GM23248 (cell line): ENCODE data around the gene ZNF598. TPM values are rescaled to one million over a fixed set of nuclear protein-coding genes. Genes with fewer than 3 reads are reported as not detected.
A peak's percentile ranks its signal among the peaks of the same experiment; 100 is the strongest.

ENCODE experiments used
- DNase-seq: peaks from one replicate; pipeline ENCODE4 v3.0.0-alpha.2; 2015
- H2AFZ ChIP-seq: fragments of 200-600 bp; sonication (generic); 2 replicates; pipeline ENCODE4 v1.6.1; 2016; ENCODE audit warnings: antibody characterized with exemption
- H3F3A ChIP-seq: fragments of 200-600 bp; sonication (generic); 2 replicates; pipeline ENCODE4 v1.6.1; 2016; ENCODE audit warnings: mild to moderate bottlenecking, antibody characterized with exemption, mixed run types; ENCODE audit not compliant: insufficient read depth
- H3K27ac ChIP-seq: fragments of 200-600 bp; sonication (generic); 2 replicates; pipeline ENCODE4 v1.5.1; 2016; ENCODE audit warnings: mild to moderate bottlenecking
- H3K27me3 ChIP-seq: fragments of 200-600 bp; sonication (generic); replicated peaks from 2 replicates; pipeline ENCODE4 v1.6.1; 2016; ENCODE audit warnings: mild to moderate bottlenecking; ENCODE audit not compliant: insufficient read depth
- H3K36me3 ChIP-seq: fragments of 200-600 bp; sonication (generic); 2 replicates; pipeline ENCODE4 v1.6.1; 2016; ENCODE audit warnings: low read depth, mild to moderate bottlenecking
- H3K4me1 ChIP-seq: fragments of 200-600 bp; sonication (generic); 2 replicates; pipeline ENCODE4 v1.6.1; 2016; ENCODE audit warnings: mild to moderate bottlenecking; ENCODE audit not compliant: insufficient read depth
- H3K4me2 ChIP-seq: fragments of 200-600 bp; sonication (generic); one replicate; pipeline ENCODE4 v1.6.1; 2016; ENCODE audit warnings: mild to moderate bottlenecking; ENCODE audit not compliant: unreplicated experiment
- H3K4me3 ChIP-seq: fragments of 200-600 bp; sonication (generic); 2 replicates; pipeline ENCODE4 v1.5.1; 2016; ENCODE audit warnings: mild to moderate bottlenecking
- H3K79me2 ChIP-seq: fragments of 200-600 bp; sonication (generic); 2 replicates; pipeline ENCODE4 v1.6.1; 2016; ENCODE audit warnings: mild to moderate bottlenecking; ENCODE audit not compliant: insufficient read depth
- H3K9ac ChIP-seq: fragments of 200-600 bp; sonication (generic); 2 replicates; pipeline ENCODE4 v1.6.1; 2016; ENCODE audit warnings: mild to moderate bottlenecking
- H3K9me2 ChIP-seq: fragments of 200-600 bp; sonication (generic); 2 replicates; pipeline ENCODE4 v1.6.1; 2016; ENCODE audit warnings: mixed run types, mild to moderate bottlenecking, moderate library complexity; ENCODE audit not compliant: insufficient read depth
- H3K9me3 ChIP-seq: fragments of 200-600 bp; sonication (generic); one replicate; pipeline ENCODE4 v1.6.1; 2017; ENCODE audit warnings: low read depth
- H4K20me1 ChIP-seq: fragments of 200-600 bp; sonication (generic); 2 replicates; pipeline ENCODE4 v1.6.0; 2016; ENCODE audit not compliant: insufficient read depth
- EZH2 ChIP-seq: fragments of 200-600 bp; sonication (generic); IDR thresholded peaks from 2 replicates; pipeline ENCODE4 v1.6.1; 2018; ENCODE audit warnings: antibody characterized with exemption, mild to moderate bottlenecking; ENCODE audit not compliant: insufficient read depth, poor library complexity, severe bottlenecking
- EZH2phosphoT487 ChIP-seq: fragments of 200-600 bp; sonication (generic); IDR thresholded peaks from 2 replicates; pipeline ENCODE4 v1.6.1; 2018; ENCODE audit warnings: antibody characterized with exemption, moderate library complexity, mild to moderate bottlenecking, low read depth; ENCODE audit not compliant: insufficient read depth
- WGBS, 2 experiments: methylation state at CpG; one replicate each; pipeline ENCODE4 v1.1.6; 2015 to 2017; ENCODE audit warnings: low lambda C conversion rate in 2 of 2, low coverage in 1 of 2; ENCODE audit errors: missing lambda C conversion rate in 2 of 2; 5-methylcytosine and 5-hydroxymethylcytosine counted together
- in situ Hi-C: fragments of 300-500 bp; cut with MboI; formaldehyde crosslinking; loops from 2 replicates; pipeline ENCODE4 v1.15.0; 2020
- polyA plus RNA-seq: library from polyadenylated mRNA; unstranded; fragments of >200 nt; fragmentation: Nextera tagmentation; extraction: Ambion mirVana; gene quantifications from 2 replicates; pipeline ENCODE4 v1.2.1, GENCODE V29; 2016
- total RNA-seq: library from RNA; depleted of rRNA; stranded (reverse); fragments of >200 nt; shearing (Covaris generic); gene quantifications from 2 replicates; pipeline ENCODE4 v1.2.3, GENCODE V29; 2014

ZNF598 gene
- total and polyA plus RNA-seq, 2 experiments from 2014 or later, result 12.2 to 21.2 TPM

DNA sequence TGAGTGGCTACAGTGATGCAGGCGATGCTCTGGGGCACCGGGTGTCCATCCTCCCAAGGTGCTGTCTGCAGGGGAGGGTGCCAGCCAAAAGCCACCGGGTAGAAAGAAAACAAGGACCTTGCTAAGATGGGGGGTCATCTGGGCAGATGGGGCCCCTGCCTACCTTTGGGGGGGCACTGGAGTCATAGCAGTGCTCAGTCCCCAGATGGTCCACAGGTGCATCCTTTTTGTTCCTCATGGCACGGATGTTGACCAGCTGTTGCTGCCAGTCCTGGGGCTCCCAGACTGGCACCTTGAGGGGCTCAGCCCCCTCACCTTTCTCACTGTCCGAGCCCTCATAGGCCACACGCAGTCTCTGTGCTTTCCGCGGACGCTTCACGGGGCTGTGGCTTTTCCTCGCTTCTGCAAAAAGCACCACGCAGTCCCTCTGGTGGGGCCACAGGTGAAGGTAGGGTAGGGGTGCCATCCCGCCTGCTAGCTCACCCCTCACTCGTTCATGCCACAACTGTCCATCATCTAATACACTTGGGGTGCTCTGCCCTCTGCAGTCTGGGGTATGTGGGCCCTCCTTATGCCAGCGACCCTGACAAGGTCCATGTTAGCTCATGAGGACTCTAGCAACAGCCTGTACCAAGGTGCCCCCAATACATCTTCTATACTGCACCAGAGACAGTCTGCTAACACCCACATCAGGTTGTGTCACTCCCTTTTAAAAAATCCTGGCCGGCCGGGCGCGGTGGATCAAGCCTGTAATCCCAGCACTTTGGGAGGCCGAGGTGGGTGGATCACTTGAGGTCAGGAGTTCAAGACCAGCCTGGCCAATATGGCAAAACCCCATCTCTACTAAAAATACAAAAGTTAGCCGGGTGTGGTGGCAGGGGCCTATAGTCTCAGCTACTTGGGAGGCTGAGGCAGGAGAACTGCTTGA lies 36.6 kb upstream of the ZNF598 start:
- H3K36me3 ChIP-seq, result no peaks in the 10 kb centered on the region
- H3F3A ChIP-seq, result no peaks in the 10 kb centered on the region
- no peaks in the 10 kb centered on the region for H3K9me2 ChIP-seq
- H3K79me2 ChIP-seq, result peaks cover 29% of the 10 kb centered on the region
- DNase-seq, result no peak
- WGBS, 2 experiments, result 88 to 89% methylated on average over 20 to 21 of the region's 21 CpGs
- no peaks in the 10 kb centered on the region for H3K27me3 ChIP-seq
- H4K20me1 ChIP-seq, result no peaks in the 10 kb centered on the region
- peak overlapping the region; percentile 86 for H3K4me2 ChIP-seq
- no peak overlapping the region for H3K9ac ChIP-seq
- in situ Hi-C loops, result no loop called here
- H2AFZ ChIP-seq, result peak overlapping the region; percentile 85; the same call in 1 of the 2 replicates
- TF ChIP-seq EZH2 (no peak), EZH2phosphoT487 (no peak)
- peak overlapping the region; percentile 83; the same call in 1 of the 2 replicates for H3K4me3 ChIP-seq
- no peak overlapping the region for H3K27ac ChIP-seq
- no peaks in the 10 kb centered on the region for H3K4me1 ChIP-seq
- no peaks in the 10 kb centered on the region for H3K9me3 ChIP-seq

DNA sequence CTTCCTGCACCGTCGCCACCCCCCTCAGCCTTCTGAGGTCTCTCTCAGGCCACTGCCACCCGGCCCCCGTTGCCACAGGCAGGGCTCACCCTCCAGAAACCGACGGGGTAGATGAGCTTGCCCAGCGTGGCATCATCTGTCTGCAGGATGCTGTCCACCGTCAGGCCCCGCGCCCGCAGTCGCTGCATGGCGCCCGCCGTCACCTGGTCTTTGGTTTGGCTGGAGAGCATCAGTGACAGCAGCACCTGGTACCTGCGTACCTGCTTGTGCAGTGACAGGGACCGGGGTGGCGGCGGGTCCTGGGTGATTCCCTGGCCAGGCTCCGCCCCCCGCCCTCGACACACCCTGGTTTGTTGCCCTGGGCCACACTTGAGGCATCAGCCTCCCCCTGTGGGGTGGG lies 34.9 kb upstream of the ZNF598 start:
- in situ Hi-C loops, result no loop called here
- WGBS, 2 experiments, result 95 to 99% methylated on average over 16 to 22 of the region's 22 CpGs
- no peak overlapping the region for H3K27ac ChIP-seq

GRCh38 chr16:2043667-2044451 lies 34.2 kb upstream of the ZNF598 start:
- in situ Hi-C loops, result no loop called here
- Histone ChIP-seq H3K4me3 (no peak overlapping the region), H3F3A (no peaks in the 10 kb centered on the region), H3K36me3 (no peaks in the 10 kb centered on the region), H3K79me2 (peaks cover 11% of the 10 kb centered on the region), H3K9ac (no peak overlapping the region), H3K27ac (no peak overlapping the region), H3K27me3 (no peaks in the 10 kb centered on the region), H4K20me1 (no peaks in the 10 kb centered on the region), H3K4me2 (no peak overlapping the region), H3K9me3 (no peaks in the 10 kb centered on the region), H3K9me2 (no peaks in the 10 kb centered on the region), H3K4me1 (peaks cover 7% of the 10 kb centered on the region), H2AFZ (no peak overlapping the region)
- WGBS, 2 experiments, result 80% methylated on average over 23 to 26 of the region's 26 CpGs
- DNase-seq, result no peak
- TF ChIP-seq EZH2phosphoT487, result no peak
- TF ChIP-seq EZH2, result no peak

More for the DNA sequence above, 34.9 kb upstream of the ZNF598 start:
- H3F3A ChIP-seq, result no peaks in the 10 kb centered on the region
- TF ChIP-seq EZH2phosphoT487, result no peak
- TF ChIP-seq EZH2, result no peak
- H3K4me1 ChIP-seq, result peaks cover 3% of the 10 kb centered on the region; the same call in 1 of the 2 replicates
- DNase-seq, result no peak
- H3K4me2 ChIP-seq, result no peak overlapping the region
- no peaks in the 10 kb centered on the region for H3K36me3 ChIP-seq
- no peak overlapping the region for H3K9ac ChIP-seq
- H3K27me3 ChIP-seq, result no peaks in the 10 kb centered on the region
- no peaks in the 10 kb centered on the region for H4K20me1 ChIP-seq
- H3K79me2 ChIP-seq, result peaks cover 18% of the 10 kb centered on the region
- no peaks in the 10 kb centered on the region for H3K9me2 ChIP-seq
- no peaks in the 10 kb centered on the region for H3K9me3 ChIP-seq
- no peak overlapping the region for H2AFZ ChIP-seq
- no peak overlapping the region for H3K4me3 ChIP-seq

DNA sequence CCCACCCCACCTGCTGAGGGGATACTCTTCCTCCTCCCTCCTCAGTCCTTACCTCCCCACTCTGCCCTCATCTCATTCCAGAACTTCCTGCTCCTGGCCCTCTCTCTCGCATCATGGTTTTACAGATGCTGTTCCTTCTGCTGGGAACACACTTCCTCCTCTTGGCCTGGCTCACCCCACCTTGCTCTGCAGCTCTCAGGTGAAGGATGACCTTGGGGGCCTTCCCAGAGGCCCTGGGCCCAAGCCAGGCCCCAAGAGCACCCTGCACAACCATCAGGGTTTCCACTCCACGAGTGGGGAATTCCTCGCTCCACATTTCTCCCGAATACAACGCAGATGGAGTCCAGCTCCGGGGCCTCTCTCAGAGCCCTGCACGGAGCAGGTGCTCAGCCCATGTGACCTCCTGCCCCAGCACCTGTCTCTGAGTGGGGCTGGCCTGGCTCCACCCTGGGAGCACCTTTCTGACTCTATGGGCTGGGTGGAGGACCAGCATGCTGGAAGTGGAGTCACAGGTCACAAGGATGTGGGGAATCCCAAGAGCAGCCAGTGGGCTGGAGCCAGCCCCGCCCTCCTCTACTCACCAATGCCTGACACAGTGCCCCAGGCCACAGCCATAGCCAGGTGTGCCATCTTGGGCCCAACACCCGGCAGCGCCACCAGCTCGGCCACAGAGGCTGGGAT lies 33.5 kb upstream of the ZNF598 start:
- DNase-seq, result no peak
- TF ChIP-seq EZH2phosphoT487 (no peak), EZH2 (no peak)
- Histone ChIP-seq H3K4me1 (peaks cover 7% of the 10 kb centered on the region), H3F3A (no peaks in the 10 kb centered on the region), H3K9me3 (no peaks in the 10 kb centered on the region), H3K27ac (no peak overlapping the region), H3K4me2 (no peak overlapping the region), H4K20me1 (no peaks in the 10 kb centered on the region), H2AFZ (no peak overlapping the region), H3K36me3 (no peaks in the 10 kb centered on the region), H3K9me2 (no peaks in the 10 kb centered on the region), H3K79me2 (peaks cover 3% of the 10 kb centered on the region), H3K27me3 (no peaks in the 10 kb centered on the region), H3K9ac (no peak overlapping the region), H3K4me3 (no peak overlapping the region)
- in situ Hi-C loops, result no loop called here
- 96 to 97% methylated on average over 11 of the region's 11 CpGs for WGBS, 2 experiments
